HG03139 (cell line): ENCODE measurements around the gene NUTM2A.
"Not testable (repeated sequence)": the region's sequence is repeated elsewhere in the genome, so short reads cannot be mapped to it uniquely, and the experiment has no call there.

ENCODE experiments used
- ATAC-seq: cut with Tn5 transposase; IDR thresholded peaks from one replicate; pipeline ENCODE4 v1.9.1; 2021; ENCODE audit not compliant: unreplicated experiment

The NUTM2A gene, protein sequence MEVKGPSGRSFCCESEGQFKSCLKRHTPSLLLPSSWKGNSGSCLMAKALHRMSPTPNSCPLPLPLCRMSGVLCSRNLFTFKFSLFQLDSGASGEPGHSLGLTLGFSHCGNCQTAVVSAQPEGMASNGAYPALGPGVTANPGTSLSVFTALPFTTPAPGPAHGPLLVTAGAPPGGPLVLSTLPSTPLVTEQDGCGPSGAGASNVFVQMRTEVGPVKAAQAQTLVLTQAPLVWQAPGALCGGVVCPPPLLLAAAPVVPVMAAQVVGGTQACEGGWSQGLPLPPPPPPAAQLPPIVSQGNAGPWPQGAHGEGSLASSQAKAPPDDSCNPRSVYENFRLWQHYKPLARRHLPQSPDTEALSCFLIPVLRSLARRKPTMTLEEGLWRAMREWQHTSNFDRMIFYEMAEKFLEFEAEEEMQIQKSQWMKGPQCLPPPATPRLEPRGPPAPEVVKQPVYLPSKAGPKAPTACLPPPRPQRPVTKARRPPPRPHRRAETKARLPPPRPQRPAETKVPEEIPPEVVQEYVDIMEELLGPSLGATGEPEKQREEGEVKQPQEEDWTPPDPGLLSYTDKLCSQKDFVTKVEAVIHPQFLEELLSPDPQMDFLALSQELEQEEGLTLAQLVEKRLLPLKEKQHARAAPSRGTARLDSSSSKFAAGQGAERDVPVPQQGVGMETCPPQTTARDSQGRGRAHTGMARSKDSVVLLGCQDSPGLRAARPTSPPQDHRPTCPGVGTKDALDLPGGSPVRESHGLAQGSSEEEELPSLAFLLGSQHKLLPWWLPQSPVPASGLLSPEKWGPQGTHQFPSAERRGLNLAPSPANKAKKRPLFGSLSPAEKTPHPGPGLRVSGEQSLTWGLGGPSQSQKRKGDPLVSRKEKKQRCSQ

DNA sequence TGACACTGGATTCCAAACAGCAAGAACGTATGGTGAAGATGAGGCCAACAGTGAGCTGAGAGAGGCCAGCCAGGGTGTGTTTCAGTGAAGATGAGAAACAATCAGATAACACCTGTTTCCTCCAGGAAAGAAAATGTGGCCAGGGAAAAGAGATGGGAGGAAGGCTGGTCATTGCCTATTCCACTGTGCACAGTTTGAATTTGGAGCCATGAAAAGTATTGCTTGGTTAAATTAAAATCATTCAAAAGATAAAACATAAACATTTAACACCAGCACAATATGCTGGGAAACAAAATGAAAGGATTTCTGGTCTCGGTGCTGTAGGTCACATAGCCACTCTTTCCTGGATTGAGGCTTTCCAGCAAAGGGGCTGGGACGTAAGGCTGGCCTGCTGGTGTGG is at the start of gene NUTM2A:
Gene NUTM2A (plus strand): TSS at position 301 of the 400 bp plus-strand sequence. CDS start 383 bp downstream, outside the sequence.
- not testable (repeated sequence) for ATAC-seq

DNA sequence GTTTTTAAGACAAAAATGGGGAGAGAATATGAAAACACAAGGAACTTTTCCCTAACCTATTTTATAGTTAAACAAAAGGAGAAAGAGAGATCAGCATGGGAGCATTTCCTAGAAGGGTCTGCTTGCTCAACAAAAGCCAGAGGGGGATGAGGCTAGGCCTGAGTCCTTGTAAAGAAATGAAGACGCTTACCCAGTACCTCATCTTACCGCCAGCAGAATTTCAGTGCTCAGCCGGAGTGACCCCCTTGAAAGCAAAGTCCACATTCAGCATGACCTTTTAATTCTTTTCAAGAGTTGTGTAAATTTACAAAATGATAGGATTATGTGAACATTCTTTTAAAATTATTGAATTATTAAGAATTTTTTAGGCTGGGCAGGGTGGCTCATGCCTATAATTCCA is 47.7 kb upstream of the NUTM2A start:
- ATAC-seq, result not testable (repeated sequence)

DNA sequence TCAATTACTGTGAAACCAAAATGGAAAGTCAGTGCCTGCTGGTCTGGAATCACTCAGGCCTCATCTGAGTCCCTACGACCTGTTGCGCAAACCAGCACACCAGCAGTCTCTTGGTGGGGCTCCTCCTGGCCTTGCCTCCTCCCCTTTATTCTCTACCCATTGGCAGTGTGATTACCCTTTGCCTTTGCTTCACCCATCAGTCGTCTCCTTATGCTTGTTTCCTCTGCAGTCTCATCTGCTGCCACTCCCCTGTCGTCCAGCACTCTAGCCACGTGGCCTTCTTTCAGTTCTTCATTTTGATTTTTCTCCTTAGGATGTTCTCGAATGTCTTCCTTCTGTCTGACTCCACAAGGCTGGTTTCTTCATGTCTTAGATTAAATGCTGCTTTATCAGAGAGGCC is 40.8 kb upstream of the NUTM2A start:
- not testable (repeated sequence) for ATAC-seq

DNA sequence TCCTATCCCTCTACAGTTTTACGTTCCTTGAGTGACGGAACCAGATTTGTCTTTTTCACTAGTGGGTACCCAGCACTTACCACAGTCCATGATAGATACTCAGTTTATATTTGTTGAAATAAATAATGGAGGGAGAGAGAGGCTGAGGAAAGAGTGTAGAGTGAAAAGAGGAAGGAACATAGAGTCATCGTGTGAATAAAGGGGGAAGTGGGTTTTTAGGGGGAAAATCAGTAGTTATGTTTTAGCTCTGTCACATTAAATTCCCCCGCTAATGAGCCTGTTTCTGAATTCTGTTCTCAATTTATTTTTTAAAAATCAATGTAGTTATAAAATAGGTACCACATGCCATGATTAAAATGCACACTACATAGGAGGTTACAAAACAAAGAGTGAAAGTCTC is 39.2 kb upstream of the NUTM2A start:
- not testable (repeated sequence) for ATAC-seq

DNA sequence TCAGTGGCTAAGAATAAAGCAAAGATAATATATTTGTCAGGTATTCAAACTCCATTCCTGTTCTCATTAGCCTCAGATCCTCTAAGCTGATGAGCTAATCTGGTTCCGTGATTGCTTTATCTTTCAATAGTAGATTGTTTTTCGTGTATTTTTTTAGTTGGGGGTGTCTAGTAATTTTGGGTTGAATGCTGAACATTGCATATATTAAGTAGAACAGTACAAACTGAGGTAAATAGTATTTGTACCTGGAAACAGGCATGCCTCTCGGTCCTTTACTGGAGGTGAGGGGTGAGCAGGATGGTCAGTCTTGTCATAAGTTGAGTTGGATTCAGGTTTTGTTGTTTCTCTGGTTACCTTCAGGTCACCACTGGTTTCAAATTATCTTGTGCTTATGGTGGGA is 37.7 kb upstream of the NUTM2A start:
- not testable (repeated sequence) for ATAC-seq

DNA sequence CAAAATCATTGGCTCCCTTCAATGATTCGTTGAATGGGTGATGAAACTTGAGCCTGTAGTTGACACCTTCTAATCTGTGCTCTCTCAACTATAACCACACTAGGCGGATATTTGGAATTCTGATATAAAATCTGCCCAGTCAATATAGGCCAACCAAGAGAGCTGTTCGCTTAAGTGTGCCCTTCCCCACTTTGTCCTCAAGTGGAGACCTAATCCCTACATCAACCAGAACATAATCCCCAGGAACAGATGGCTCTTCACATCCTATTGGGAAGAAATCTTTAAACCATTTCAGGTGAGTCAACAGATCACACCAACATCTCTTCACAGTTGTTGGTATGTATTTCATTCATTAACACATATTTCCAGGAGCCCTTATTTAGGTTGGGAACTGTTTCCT is 33.4 kb upstream of the NUTM2A start:
- not testable (repeated sequence) for ATAC-seq

DNA sequence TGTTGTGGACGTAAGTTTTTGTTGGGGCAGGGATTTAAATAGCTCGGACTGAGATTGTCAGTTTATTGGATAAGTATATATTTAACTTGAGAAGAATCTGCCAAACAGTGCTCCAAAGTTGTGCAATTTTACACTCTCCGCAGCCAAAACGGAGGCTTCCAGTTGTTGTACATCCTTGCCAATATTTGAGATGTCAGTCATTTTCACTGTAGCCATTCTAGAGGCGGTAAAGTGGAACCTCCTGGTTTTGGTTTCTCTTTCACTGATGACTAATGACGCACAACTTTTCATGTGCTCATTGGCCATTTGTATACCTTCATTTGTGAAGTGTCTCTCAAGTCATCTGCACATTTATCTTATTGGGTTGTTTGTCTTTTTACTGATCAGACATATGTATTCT is 24.3 kb upstream of the NUTM2A start:
- ATAC-seq, result peak; percentile 52

DNA sequence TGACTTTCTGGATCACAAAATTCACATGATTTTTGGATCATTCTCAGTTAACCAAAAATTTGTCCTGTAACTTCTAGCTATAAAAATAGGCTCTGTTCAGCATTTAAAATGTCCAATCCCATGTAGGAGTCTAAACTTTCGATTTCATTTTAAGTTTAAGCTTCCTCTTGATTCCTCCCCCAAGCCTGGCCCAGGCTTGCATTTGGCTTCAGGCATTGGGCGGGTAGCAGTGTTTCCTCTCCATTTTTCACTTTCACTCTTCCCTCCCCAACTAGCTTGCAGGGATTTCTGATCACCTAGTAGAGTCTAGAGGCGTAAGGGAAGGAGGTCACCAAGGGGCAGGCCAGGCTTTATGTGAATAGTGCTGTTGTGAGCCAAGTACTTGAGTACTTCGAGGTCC is 20.4 kb upstream of the NUTM2A start:
- not testable (repeated sequence) for ATAC-seq

DNA sequence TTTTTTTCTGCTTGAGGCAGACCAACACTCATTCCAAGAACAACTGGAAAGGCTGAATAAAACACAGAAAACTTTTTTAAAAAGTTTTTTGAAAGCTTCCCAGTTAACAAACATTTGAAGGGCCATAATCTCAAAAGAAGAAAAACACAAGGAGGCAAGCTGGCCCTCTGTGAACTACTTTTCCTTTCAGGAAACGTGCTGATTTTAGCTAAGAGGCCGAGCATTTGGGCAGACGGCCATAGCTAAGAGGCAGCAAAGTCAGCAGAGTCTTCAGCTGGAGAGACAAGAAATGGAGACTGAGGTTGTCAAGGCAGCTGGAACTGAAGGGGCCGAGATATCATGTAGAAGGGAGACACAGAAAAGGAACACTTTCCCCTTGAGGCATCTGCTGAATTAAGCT is 18.3 kb upstream of the NUTM2A start:
- ATAC-seq, result not testable (repeated sequence)

DNA sequence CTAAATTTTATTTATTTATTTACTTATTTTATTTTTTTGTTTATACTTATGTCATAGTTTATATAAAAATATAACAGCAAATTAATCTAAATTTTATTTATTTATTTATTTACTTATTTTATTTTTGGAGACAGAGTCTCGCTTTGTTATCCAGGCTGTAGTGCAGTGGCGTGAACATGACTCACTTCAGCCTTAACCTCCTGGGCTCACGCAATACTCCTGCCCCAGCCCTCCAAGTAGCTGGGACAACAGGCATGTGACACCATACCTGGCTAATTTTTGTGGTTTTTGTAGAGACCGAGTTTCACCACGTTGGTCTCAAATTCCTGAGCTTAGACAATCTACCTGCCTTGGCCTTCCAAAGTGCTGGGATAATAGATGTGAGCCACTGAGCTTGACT is 14.9 kb upstream of the NUTM2A start:
- ATAC-seq, result not testable (repeated sequence)

DNA sequence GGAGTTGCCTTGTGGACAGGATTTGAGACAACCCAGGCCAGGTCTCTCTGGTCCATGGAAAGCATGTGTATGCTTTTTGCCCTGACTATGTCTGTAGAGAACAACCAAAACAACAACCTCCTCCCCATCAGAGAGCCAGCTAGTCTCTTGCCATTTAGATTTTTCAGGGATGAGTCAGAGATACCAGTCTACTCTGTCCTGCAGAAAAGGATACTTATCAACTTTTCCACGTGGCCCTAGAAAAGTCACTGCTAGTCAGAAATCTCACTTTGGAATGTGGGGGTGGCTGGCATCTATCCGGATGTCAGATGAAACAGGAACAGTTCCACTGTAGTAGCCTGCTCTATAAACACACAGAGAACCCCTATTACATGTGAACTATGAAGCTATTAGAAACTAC is 13.4 kb upstream of the NUTM2A start:
- not testable (repeated sequence) for ATAC-seq

DNA sequence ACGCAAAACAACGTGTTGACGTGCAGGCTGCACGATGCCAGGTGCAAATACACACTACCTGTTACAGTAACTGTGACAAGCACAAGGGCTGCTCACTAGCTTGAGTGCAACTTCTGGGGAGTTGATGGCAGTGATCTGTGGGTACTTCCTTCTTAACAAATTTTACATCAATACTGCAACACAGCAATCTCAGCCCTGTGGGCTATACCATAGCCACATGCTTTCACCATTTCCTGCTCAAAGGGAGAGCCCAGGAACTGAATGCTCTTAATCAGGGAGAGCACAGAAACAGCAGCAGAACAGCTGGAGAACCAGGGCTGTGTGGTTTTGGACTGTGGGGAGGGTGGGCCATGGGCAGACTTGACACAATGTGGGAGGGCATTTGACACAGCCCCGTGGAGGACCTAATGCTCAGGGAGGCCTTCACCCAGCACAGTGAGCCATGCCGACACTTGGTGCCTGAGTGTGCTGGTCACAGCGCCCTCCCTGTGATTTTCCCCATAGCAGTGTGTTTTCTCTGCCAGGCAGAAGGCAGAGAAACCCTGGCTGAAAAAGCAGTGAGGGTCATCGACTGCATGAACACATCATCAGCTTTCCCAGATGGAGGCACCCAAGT is 12.0 kb upstream of the NUTM2A start:
- ATAC-seq, result not testable (repeated sequence)

DNA sequence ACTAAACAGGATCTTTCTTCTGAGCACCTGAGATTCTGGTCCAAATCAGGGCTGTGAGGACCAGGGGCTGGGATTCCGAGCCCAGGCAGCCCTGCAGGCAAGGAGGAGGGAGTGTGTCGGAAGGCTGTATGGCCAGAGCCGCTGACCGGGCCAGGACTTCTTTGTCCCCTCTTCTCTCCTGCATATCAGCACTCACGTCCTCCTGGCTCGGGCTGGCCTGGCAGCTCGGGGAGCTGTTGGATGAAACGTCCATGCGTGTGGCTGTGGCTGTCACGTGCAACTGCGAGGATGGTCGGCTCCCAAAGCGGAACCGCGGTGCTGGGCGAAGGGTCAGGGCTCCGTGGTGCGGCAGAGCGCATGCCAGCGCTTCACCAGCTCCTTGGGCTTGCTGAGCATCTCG is 11.4 kb upstream of the NUTM2A start:
- ATAC-seq, result not testable (repeated sequence)

DNA sequence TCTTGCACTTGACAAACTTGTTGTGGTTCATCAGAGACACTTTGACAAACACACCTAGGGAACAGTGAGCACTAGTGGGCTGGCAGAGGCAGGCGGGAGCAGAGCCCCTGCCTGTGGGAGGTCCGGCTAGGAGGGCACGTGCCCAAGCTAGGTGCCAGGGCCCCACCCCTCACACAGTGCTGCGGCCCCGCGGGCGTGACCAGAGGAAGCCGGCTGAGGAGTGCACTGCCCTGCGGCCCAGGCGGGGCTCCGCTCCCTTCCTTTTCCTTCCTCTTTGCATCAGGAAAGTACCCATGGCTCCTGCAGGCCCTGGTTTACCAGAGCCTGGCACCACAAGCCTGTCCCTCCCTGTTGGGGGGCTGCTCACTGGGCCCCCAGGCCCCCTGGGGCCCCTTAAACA is 9.1 kb upstream of the NUTM2A start:
- not testable (repeated sequence) for ATAC-seq

DNA sequence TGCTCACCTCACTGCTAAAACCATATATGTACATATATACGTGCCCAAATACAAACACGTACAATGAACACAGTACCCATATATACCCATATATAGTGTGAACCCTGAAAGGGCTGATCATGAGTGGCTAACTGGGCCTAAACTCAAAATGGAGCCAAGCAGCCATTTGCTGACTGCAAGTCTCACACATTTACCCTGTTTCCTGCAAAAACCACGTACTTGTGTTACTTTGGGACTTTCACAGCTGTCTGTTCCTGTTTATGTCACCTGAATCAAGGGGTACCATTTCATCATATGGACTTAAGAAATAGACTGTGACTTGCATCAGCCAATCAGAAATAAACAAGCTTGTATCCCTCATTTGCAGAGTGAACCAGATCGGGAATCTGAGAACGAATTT is 5.9 kb upstream of the NUTM2A start:
- ATAC-seq, result not testable (repeated sequence)

DNA sequence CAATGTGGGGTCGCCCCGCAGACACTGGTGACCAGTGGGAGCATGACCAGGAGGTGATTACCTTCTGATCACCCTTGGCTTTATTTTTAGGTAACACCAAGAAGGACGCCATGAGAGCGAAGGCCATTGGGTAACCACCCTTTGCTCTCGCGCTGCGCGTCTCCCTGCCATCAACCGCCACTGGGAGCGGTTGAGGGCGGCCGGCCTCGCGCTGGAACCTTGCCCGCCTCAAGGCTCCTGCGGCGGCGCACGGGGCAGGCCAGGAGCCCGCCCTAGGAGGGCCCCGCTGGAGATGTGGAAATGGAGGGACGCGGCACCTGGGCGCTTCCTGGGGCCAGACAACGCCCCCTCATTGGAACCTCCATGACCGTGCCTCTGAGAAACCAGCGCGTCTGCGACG is 2.5 kb upstream of the NUTM2A start:
- ATAC-seq, result not testable (repeated sequence)

DNA sequence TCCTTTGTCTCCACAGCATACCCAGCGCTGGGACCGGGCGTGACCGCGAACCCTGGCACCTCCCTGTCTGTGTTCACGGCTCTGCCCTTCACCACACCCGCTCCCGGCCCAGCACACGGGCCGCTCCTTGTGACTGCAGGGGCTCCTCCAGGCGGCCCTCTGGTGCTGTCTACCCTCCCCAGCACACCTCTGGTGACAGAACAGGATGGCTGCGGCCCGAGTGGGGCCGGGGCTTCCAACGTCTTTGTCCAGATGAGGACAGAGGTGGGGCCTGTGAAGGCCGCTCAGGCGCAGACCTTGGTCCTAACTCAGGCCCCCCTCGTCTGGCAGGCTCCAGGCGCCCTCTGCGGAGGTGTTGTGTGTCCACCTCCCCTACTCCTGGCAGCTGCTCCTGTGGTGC is 3.0 kb downstream of the NUTM2A start:
- not testable (repeated sequence) for ATAC-seq

DNA sequence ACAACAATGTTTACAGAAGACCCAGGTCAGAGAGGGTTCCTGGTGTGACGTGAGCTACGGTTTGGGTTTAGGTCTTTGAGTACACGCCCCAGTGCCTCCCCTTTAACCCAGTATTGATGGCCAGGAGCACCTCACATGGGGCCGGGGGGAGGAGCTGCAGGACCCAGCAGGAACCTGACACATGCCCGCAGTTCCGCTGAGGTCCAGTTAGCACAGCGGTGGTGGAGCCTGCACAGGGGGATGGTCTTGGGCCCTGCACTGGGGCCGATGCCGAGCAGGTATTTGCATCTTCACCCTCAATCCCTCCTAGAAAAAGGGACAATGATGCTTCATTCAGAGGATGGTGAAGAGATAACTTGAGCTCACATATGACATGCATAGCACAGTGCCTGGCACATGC is 4.0 kb downstream of the NUTM2A start:
- ATAC-seq, result not testable (repeated sequence)

DNA sequence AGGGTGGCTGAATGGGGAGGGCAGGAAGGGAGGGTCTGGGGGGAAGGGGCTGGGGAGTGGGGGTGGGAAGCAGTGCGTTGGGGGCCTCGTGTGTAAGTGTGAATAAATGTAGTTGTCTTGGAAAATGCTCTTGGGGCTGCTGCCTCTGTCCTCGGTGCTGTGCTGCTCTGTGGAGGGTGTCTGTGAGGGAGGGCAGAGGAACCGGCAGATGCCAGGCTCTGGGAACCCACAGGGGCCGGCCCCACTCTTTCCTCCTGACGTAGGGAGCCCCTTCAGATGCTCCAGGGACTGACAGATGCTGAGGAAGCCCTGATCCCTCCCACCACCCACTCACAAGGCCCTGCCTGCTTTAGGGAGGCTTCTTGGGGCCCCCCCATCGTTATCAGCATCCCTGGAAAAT is 9.6 kb downstream of the NUTM2A start:
- ATAC-seq, result not testable (repeated sequence)

DNA sequence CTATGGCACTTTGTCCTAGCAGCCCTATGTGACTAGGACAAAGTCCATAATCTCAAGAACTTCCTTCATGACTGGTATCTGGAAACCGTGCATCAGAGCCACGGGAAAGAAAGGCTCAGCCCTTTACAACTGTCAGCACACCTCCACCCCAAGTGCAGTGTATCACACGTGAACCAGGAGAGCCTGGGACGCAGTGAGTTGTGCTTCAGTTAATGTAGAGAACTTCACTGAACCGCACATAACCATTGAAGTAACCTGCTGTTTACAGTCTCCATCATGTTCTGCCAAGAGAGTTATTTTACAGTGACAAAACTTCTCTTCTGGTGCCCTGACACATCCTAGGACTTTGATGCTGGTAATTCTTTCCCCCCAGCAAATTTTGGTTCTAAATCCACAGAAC is 12.0 kb downstream of the NUTM2A start:
- ATAC-seq, result not testable (repeated sequence)

DNA sequence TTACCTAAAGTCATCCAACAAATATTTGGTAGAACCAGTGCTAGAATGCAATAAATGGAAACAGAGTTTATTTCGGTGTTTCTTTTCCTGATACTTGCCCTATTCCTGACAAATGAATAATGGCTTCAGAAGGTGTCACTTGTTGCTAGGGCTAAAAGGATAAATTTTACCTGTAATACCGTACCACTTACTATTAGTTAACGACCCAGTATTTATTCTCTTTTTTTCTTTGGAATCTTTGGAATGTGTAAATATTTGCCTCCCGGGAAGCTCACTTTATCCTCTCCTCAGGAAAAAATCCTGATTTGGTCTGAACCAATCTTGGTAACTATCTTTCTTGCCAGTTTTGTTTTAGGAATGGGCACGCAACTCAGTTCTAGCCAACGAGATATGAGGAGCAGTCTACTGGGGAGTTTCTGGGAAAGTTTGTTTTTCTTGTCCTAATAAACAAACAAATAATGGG is 14.1 kb downstream of the NUTM2A start:
- ATAC-seq, result not testable (repeated sequence)
